ENCODE data around the gene KRTAP12-2. TPM values are rescaled to one million over a fixed set of nuclear protein-coding genes. Genes with fewer than 3 reads are reported as not detected.

KRTAP12-2 gene
- total and polyA plus RNA-seq, 2 donors (not counting 3 experiments of a cell fraction or from before 2014, with no cell fraction given): not detected

DNA sequence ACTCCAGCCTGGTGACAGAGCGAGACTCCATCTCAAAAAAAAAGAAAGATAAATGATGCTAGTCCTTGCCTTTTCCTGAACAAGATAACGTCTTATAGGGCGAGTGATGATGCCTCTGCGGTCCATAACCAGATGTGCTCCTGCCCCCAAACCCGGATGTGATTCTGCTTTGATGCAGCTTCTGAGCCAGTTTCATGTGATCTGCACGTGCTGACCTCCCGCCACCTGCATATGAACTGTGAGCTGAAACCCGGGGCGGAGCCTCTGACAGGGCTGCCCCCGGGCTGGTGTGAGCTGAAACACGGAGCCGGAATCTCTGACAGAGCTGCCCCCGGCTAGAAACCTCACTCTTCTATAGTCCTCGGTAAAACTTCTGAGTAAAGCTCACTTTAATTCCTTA lies 13.6 kb downstream of the KRTAP12-2 start:
- CTCF ChIA-PET: interaction anchor here (1.0 kb wide), 1 partner anchor 23 kb away, joined by 3 read pairs; no protein-coding TSS in a partner anchor
- Histone ChIP-seq H3K9me1 (replicated peaks; ENCODE audit: control insufficient read depth, extremely low read depth, insufficient read depth, low read length) (no peaks in the 10 kb centered on the region), H3K79me2 (ENCODE audit: control insufficient read depth, insufficient read depth, low read length) (no peaks in the 10 kb centered on the region), H4K20me1 (replicated peaks; ENCODE audit: control insufficient read depth, extremely low read depth, insufficient read depth, low read length) (no peaks in the 10 kb centered on the region), H2AFZ (ENCODE audit: low read depth, low read length) (no peak overlapping the region), H3K4me3 (replicated peaks in 1 of 3; ENCODE audit: insufficient read depth in 1 of 3, low read depth in 1 of 3, low read length in 3 of 3) (no peak overlapping the region), H3K9ac (replicated peaks; ENCODE audit: extremely low read depth, insufficient read depth, low read length) (no peak overlapping the region), H3K27ac (ENCODE audit: insufficient read depth, low read depth, low read length) (no peak overlapping the region), H3K4me2 (ENCODE audit: insufficient read depth, low read length) (no peak overlapping the region), H3K27me3 (ENCODE audit: control insufficient read depth in 2 of 2, insufficient read depth in 2 of 2, low read length in 2 of 2) (no peaks in the 10 kb centered on the region), H3K36me3 (ENCODE audit: control insufficient read depth in 2 of 2, extremely low read depth in 1 of 2, insufficient read depth in 2 of 2, low read length in 2 of 2) (no peaks in the 10 kb centered on the region), H3K4me1 (ENCODE audit: control insufficient read depth, extremely low read depth, insufficient read depth, low read length) (no peaks in the 10 kb centered on the region), H3K9me3 (replicated peaks; ENCODE audit: control insufficient read depth, insufficient read depth, low read length) (no peaks in the 10 kb centered on the region)
- no peak for TF ChIP-seq POLR2A (IDR thresholded peaks at IDR 0.05; ENCODE audit: low read depth, low read length)
- TF ChIP-seq JUN (IDR thresholded peaks at IDR 0.05; ENCODE audit: borderline replicate concordance, insufficient read depth, insufficient read length, low read depth): no peak
- TF ChIP-seq, protein P1, sequence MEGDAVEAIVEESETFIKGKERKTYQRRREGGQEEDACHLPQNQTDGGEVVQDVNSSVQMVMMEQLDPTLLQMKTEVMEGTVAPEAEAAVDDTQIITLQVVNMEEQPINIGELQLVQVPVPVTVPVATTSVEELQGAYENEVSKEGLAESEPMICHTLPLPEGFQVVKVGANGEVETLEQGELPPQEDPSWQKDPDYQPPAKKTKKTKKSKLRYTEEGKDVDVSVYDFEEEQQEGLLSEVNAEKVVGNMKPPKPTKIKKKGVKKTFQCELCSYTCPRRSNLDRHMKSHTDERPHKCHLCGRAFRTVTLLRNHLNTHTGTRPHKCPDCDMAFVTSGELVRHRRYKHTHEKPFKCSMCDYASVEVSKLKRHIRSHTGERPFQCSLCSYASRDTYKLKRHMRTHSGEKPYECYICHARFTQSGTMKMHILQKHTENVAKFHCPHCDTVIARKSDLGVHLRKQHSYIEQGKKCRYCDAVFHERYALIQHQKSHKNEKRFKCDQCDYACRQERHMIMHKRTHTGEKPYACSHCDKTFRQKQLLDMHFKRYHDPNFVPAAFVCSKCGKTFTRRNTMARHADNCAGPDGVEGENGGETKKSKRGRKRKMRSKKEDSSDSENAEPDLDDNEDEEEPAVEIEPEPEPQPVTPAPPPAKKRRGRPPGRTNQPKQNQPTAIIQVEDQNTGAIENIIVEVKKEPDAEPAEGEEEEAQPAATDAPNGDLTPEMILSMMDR (IDR thresholded peaks at IDR 0.05; ENCODE audit: extremely low read depth in 1 of 2, insufficient read depth in 1 of 2, low read depth in 1 of 2, low read length in 2 of 2): no peak
- no peak for TF ChIP-seq FOS (IDR thresholded peaks at IDR 0.05; ENCODE audit: borderline replicate concordance, insufficient read depth, low read length)
- no peak for TF ChIP-seq GATA2 (IDR thresholded peaks at IDR 0.05; ENCODE audit: insufficient read depth, insufficient read length, low read depth, low read length)
- TF ChIP-seq MYC (IDR thresholded peaks at IDR 0.05; ENCODE audit: low read depth, low read length): no peak
- TF ChIP-seq EZH2 (IDR thresholded peaks at IDR 0.05; ENCODE audit: borderline replicate concordance, low read depth, low read length, severe bottlenecking): no peak
- TF ChIP-seq, protein P2, sequence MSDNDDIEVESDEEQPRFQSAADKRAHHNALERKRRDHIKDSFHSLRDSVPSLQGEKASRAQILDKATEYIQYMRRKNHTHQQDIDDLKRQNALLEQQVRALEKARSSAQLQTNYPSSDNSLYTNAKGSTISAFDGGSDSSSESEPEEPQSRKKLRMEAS (IDR thresholded peaks at IDR 0.05; ENCODE audit: insufficient read depth, insufficient read length): no peak
- TF ChIP-seq POLR2AphosphoS5 (IDR thresholded peaks at IDR 0.05; ENCODE audit: insufficient read depth, low read depth, low read length): no peak
- intact Hi-C loops (cut with micrococcal nuclease): no loop called here
- dilution Hi-C loops (cut with MboI; ENCODE audit: extremely low pct_ligation_motif_present, low sequenced_read_pairs): no loop called here
- POLR2A ChIA-PET: no interaction called here
- no peak for DNase-seq (ENCODE audit: low read depth, low spot score)
- no peak for FAIRE-seq
- BruUV-seq (replicated peaks): no TSS peak

Data from endothelial cell of umbilical vein (primary cell).